ENCODE data around the gene VSX2.

The VSX2 gene

GRCh38 chr14:74238974-74239847 lies at the start of gene VSX2:
Gene VSX2, plus strand, starts transcription at chr14:74239449. Its CDS starts 113 bp downstream, at chr14:74239562.
- peak within 1 kb of the TSS; percentile 69 to 79 for H3K4me3 Mint-ChIP-seq
- H3K4me1 Mint-ChIP-seq, result peaks cover 33% of the 10 kb centered on the region

DNA sequence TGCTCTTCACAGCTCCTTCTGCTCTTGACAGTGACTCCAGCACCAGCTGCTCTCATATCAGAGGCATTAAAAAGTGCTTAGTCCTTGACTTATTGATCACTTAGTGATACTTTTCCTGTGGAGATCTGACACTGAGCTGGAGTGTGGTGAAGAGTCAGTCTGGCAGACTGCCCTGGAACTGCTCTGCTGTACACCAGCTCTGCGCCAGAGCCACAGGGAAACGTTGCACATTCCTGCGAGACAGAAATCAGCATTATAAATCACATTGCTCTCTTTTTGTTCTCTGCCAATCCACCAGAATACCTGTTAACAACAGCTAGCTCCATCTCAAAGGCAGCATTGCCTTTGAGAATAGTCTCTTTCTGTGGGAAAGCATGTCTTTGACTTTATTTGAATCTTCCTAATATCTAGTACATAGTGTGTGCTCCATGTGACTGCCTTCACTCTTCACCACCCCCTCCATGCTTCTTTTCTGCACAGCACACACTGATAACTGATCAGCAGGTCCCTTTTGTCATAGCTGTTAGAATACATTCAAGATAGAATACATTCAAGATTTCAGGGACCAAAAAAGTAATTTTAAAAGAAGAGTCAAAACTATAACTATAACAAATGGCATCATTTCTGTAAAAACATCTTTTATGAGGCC lies 48.2 kb upstream of the VSX2 start:
- Mint-ChIP-seq H3K27me3 (no peaks in the 10 kb centered on the region), H3K4me3 (no peak overlapping the region), H3K27ac (no peak overlapping the region), H3K4me1 (no peaks in the 10 kb centered on the region), H3K9me3 (no peaks in the 10 kb centered on the region)
- no peak for ATAC-seq
- DNase-seq, result no peak

More at GRCh38 chr14:74238974-74239847, at the start of gene VSX2:
- DNase-seq, result no peak
- Mint-ChIP-seq H3K27me3 (peaks cover 91% of the 10 kb centered on the region), H3K9me3 (no peaks in the 10 kb centered on the region), H3K27ac (no peak within 1 kb of the TSS)
- ATAC-seq, result no peak

DNA sequence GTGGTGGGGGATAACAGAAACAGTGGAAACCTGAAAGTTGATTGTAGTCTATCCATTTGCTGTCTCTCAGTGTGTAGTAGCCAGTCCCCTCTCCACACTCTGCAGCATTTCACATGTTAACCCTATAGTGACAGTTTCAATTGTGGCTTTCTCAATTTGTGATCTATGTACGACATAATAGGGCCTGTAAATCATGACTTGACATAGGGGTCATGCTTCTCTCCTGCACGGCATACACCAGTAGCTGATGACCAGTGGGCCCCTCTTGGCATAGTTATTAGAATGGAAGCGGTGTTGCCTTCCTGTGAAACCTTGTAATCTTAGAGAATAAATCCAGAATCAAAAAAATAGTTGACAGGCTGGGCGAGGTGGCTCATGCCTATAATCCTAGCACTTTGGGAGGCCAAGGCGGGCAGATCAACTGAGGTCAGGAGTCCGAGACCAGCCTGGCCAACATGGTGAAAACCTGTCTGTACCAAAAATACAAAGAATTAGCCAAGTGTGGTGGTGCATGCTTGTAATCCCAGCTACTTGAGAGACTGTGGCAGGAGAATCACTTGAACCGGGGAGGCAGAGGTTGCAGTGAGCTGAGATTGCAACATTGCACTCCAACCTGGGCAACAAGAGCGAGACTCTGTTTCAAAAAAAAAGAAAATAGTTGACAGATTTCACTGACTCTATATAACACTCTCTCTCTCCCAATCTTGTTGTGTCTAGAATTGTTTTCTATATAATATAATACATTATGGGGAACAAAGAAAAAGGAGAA lies 44.6 kb upstream of the VSX2 start:
- Mint-ChIP-seq H3K9me3 (no peaks in the 10 kb centered on the region), H3K4me1 (no peaks in the 10 kb centered on the region), H3K27me3 (no peaks in the 10 kb centered on the region), H3K27ac (no peak overlapping the region), H3K4me3 (no peak overlapping the region)
- ATAC-seq (no peak), DNase-seq (no peak)

DNA sequence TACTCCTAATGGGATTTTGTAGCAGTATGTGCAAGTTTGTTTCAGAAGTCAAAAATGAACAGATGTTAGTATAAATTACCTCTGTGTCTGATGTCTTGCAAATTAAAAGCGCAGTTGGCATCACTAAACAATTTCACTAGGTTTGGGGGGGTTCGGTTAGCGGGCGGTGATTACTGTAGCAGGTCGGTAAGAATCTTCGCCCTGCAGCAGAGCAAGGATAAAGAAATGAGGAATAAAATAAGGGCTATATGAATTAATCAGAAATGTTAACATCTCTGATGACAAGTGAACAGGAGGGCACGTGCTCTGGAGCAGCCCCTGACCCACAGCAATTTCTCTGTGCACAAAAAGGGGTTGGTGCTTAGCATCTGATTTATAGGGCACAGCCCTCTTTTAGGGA lies 43.6 kb upstream of the VSX2 start:
- DNase-seq (no peak), ATAC-seq (no peak)
- no peaks in the 10 kb centered on the region for H3K9me3 Mint-ChIP-seq
- H3K27ac Mint-ChIP-seq, result no peak overlapping the region
- H3K4me1 Mint-ChIP-seq, result no peaks in the 10 kb centered on the region
- no peak overlapping the region for H3K4me3 Mint-ChIP-seq
- no peaks in the 10 kb centered on the region for H3K27me3 Mint-ChIP-seq

- Mint-ChIP-seq H3K4me1 (no peaks in the 10 kb centered on the region), H3K9me3 (no peaks in the 10 kb centered on the region), H3K27ac (no peak overlapping the region), H3K4me3 (no peak overlapping the region), H3K27me3 (no peaks in the 10 kb centered on the region)
- no peak for DNase-seq
- no peak for ATAC-seq
Measured at GRCh38 chr14:74198441-74199234, 40.6 kb upstream of the VSX2 start.

- H3K9me3 Mint-ChIP-seq, result no peaks in the 10 kb centered on the region
- H3K4me1 Mint-ChIP-seq, result no peaks in the 10 kb centered on the region
- ATAC-seq (no peak), DNase-seq (no peak)
- H3K27me3 Mint-ChIP-seq, result no peaks in the 10 kb centered on the region
- H3K4me3 Mint-ChIP-seq, result no peak overlapping the region
- no peak overlapping the region for H3K27ac Mint-ChIP-seq
Measured at GRCh38 chr14:74202113-74202512, 37.1 kb upstream of the VSX2 start.

DNA sequence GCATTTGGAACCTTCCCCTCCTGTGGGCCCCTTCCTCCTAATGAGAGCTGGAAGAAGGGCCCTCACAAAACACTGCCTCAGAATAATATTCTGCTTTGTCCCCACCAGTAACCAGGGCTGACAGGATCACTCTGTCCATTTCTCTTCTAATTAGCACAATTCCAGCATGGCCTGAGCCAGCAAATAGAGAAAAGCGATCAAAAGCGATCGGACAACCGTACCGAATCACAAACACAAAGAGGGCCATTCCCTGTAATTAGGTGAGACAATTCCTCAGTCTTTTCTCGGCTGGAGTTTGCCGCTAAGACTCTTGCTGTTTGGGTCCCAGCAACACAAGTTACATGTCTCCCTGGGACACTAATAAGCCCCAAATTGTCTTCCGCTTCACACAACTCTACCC lies 35.6 kb upstream of the VSX2 start:
- H3K4me1 Mint-ChIP-seq, result no peaks in the 10 kb centered on the region
- DNase-seq (no peak), ATAC-seq (no peak)
- no peak overlapping the region for H3K27ac Mint-ChIP-seq
- H3K27me3 Mint-ChIP-seq, result peaks cover 4% of the 10 kb centered on the region
- H3K4me3 Mint-ChIP-seq, result no peak overlapping the region
- H3K9me3 Mint-ChIP-seq, result no peaks in the 10 kb centered on the region

GRCh38 chr14:74204491-74204890 lies 34.8 kb upstream of the VSX2 start:
- H3K4me1 Mint-ChIP-seq, result no peaks in the 10 kb centered on the region
- H3K27me3 Mint-ChIP-seq, result peaks cover 12% of the 10 kb centered on the region
- DNase-seq, result no peak
- no peak overlapping the region for H3K27ac Mint-ChIP-seq
- no peak overlapping the region for H3K4me3 Mint-ChIP-seq
- ATAC-seq, result no peak
- H3K9me3 Mint-ChIP-seq, result no peaks in the 10 kb centered on the region

- ATAC-seq, result no peak
- Mint-ChIP-seq H3K4me1 (no peaks in the 10 kb centered on the region), H3K27me3 (peaks cover 12% of the 10 kb centered on the region), H3K4me3 (no peak overlapping the region), H3K27ac (no peak overlapping the region), H3K9me3 (no peaks in the 10 kb centered on the region)
- no peak for DNase-seq
Measured at GRCh38 chr14:74205882-74206281, 33.4 kb upstream of the VSX2 start.

DNA sequence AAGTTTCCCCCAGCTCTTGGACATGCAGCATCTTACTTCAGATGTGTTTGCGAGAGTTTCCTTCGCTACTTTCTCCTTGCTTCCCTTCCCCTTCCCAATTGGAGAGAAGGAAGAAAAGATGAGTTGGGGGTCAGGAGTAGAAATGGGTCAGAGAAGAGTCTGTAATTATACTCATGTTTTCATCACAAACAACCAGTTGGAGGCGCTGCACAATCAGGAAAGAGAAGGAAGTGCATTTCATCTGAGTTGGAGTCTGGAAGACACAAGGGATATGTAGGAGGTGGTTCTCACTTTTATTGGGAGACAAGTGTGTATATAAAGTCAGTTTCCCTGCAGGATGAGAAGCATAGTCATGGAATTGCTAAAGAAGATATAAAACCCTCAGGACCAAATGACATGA lies 31.3 kb upstream of the VSX2 start:
- Mint-ChIP-seq H3K4me3 (no peak overlapping the region), H3K27ac (no peak overlapping the region), H3K27me3 (peaks cover 12% of the 10 kb centered on the region), H3K9me3 (no peaks in the 10 kb centered on the region), H3K4me1 (no peaks in the 10 kb centered on the region)
- DNase-seq (no peak), ATAC-seq (no peak)

DNA sequence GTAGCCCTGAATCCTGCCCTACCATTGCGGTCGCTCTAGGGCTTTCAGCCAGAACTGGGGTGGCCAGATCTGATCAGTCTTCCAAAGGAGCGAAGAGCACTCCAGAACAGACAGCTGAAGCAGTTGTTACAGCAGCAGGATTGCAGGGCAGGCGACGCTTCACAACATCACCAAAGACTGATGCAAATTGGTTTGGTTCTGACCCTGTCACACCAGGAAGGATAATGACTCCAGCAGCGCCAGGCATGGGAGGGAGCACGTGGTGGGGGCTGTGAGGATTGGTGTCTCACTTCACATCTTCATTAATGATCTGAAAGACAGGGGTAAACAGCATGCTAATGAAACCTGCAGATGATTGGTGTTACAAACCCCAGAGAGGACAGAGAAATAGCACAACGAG lies 30.6 kb upstream of the VSX2 start:
- Mint-ChIP-seq H3K4me3 (no peak overlapping the region), H3K9me3 (no peaks in the 10 kb centered on the region), H3K4me1 (no peaks in the 10 kb centered on the region), H3K27ac (no peak overlapping the region), H3K27me3 (peaks cover 12% of the 10 kb centered on the region)
- DNase-seq (no peak), ATAC-seq (no peak)

GRCh38 chr14:74211945-74212580 lies 27.2 kb upstream of the VSX2 start:
- H3K9me3 Mint-ChIP-seq, result no peaks in the 10 kb centered on the region
- peaks cover 24% of the 10 kb centered on the region for H3K27me3 Mint-ChIP-seq
- ATAC-seq (no peak), DNase-seq (no peak)
- H3K4me1 Mint-ChIP-seq, result no peaks in the 10 kb centered on the region
- H3K27ac Mint-ChIP-seq, result no peak overlapping the region
- H3K4me3 Mint-ChIP-seq, result no peak overlapping the region

GRCh38 chr14:74213907-74214803 lies 25.1 kb upstream of the VSX2 start:
- Mint-ChIP-seq H3K9me3 (no peaks in the 10 kb centered on the region), H3K4me3 (no peak overlapping the region), H3K27me3 (peaks cover 36% of the 10 kb centered on the region), H3K27ac (peak overlapping the region in 1 of 2 donors; percentile 79), H3K4me1 (peaks cover 8% of the 10 kb centered on the region)
- DNase-seq (no peak), ATAC-seq (no peak)

- Mint-ChIP-seq H3K4me1 (peaks cover 8% of the 10 kb centered on the region), H3K27ac (no peak overlapping the region), H3K4me3 (no peak overlapping the region), H3K27me3 (peaks cover 57% of the 10 kb centered on the region), H3K9me3 (no peaks in the 10 kb centered on the region)
- ATAC-seq, result no peak
- DNase-seq, result no peak
Measured at GRCh38 chr14:74216671-74217070, 22.6 kb upstream of the VSX2 start.
